Measurements from ENCODE around the gene MAD1L1.

DNA sequence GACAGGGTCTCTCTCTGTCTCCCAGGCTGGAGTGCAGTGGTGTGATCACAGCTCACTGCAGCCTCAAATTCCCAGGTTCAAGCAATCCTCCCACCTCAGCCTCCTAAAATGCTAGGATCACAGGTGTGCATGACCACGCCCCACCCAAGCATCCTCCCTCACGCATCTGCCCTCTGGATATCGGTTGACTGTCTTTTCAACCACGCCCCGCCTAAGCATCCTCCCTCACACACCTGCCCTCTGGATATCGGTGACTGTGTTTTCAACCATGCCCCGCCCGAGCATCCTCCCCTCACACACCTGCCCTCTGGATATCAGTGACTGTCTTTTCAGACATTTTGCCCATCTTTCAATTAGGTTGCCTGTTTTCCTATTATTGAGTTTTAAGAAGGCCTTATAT is 140.5 kb downstream of the MAD1L1 start:
- TF ChIP-seq, protein P1, sequence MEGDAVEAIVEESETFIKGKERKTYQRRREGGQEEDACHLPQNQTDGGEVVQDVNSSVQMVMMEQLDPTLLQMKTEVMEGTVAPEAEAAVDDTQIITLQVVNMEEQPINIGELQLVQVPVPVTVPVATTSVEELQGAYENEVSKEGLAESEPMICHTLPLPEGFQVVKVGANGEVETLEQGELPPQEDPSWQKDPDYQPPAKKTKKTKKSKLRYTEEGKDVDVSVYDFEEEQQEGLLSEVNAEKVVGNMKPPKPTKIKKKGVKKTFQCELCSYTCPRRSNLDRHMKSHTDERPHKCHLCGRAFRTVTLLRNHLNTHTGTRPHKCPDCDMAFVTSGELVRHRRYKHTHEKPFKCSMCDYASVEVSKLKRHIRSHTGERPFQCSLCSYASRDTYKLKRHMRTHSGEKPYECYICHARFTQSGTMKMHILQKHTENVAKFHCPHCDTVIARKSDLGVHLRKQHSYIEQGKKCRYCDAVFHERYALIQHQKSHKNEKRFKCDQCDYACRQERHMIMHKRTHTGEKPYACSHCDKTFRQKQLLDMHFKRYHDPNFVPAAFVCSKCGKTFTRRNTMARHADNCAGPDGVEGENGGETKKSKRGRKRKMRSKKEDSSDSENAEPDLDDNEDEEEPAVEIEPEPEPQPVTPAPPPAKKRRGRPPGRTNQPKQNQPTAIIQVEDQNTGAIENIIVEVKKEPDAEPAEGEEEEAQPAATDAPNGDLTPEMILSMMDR (tag by site-specific recombination; IDR thresholded peaks at IDR 0.05), result no peak
- TF ChIP-seq ZNF530 (tag by site-specific recombination; IDR thresholded peaks at IDR 0.05; ENCODE audit: low read depth), result no peak

All from HEK293 (cell line).